ENCODE measurements around the gene RHOH. TPM values are rescaled to one million over a fixed set of nuclear protein-coding genes. Genes with fewer than 3 reads are reported as not detected.

The RHOH gene
- total and polyA plus RNA-seq, 9 of the 15 experiments (the other 6 are each of a cell fraction or from before 2014, with no cell fraction given), result 14.3 to 37.7 (median 23.2) TPM

DNA sequence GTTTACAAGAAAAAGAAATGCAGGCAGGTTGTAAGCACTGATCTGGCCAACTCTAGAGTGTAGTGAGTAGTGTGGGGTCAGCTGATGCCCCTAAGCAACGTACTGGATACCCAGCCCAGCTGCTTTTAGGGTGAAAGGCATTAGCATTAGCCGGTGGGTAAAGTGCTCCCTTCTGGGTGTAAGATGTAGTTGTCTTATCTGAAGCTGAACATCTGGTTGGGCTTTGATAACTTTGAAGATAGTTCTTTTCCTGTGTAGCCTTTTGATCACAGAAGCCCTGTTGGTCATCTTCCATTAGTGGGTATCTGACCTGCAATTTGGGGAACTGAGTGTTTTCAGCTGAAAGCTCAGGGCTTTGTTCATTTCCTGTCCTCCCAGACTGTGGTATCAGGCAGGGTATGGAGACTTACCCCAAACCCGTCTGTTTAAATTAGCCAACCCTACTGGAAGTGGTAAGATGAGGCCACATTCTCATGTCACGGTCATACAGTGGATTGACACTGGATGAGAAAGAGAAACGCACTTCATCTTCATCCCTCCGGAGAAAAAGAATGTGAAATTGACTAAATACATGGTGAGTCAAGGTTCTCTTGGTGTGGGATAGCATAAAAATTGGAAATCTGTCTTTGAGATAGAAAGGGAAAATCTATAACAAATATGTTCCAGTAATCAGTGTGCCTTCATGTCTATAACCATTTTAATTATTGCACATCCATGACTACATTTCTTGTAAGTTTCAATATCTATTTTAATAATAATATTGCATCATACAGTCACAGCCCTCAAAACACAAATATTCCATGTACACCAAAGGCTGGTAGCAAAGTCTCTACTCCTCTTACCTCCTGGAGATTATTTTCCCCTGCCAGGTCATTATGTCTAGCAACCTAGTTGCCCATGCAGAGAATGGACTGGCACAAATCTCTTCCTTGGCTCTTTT lies 8.7 kb downstream of the RHOH start (continued):
- TF ChIP-seq ZNF57 (CRISPR knock-in tag; IDR thresholded peaks at IDR 0.05), result no peak
- no peak for TF ChIP-seq EWSR1 (IDR thresholded peaks at IDR 0.05; ENCODE audit: borderline replicate concordance, low read depth, partially characterized antibody)
- TF ChIP-seq RBM34 (IDR thresholded peaks at IDR 0.05; ENCODE audit: borderline replicate concordance, insufficient read depth, low read length), result no peak
- TF ChIP-seq TFAP4 (CRISPR knock-in tag; IDR thresholded peaks at IDR 0.05; ENCODE audit: borderline replicate concordance), result peak; percentile 34; the same call in 1 of the 2 replicates
- TF ChIP-seq ZNF347 (CRISPR knock-in tag; IDR thresholded peaks at IDR 0.05; ENCODE audit: low read depth), result no peak
- TF ChIP-seq ARID2 (IDR thresholded peaks at IDR 0.05), result no peak
- no peak for TF ChIP-seq TRIM28 (IDR thresholded peaks at IDR 0.05)
- TF ChIP-seq PKNOX1 (IDR thresholded peaks at IDR 0.05), result peak; percentile 47; the same call in 1 of the 2 replicates
- TF ChIP-seq HNRNPL (IDR thresholded peaks at IDR 0.05; ENCODE audit: low read depth, low read length), result no peak
- TF ChIP-seq, protein P1, sequence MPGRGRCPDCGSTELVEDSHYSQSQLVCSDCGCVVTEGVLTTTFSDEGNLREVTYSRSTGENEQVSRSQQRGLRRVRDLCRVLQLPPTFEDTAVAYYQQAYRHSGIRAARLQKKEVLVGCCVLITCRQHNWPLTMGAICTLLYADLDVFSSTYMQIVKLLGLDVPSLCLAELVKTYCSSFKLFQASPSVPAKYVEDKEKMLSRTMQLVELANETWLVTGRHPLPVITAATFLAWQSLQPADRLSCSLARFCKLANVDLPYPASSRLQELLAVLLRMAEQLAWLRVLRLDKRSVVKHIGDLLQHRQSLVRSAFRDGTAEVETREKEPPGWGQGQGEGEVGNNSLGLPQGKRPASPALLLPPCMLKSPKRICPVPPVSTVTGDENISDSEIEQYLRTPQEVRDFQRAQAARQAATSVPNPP (IDR thresholded peaks at IDR 0.05; ENCODE audit: borderline replicate concordance, insufficient read depth, insufficient read length), result no peak
- peak in 1 of 2 experiments; percentile 21; a peak in 1 of 4 replicates for TF ChIP-seq KDM1A (IDR thresholded peaks at IDR 0.05)
- TF ChIP-seq KLF6 (CRISPR knock-in tag; IDR thresholded peaks at IDR 0.05; ENCODE audit: borderline replicate concordance), result no peak
- TF ChIP-seq, protein P2, sequence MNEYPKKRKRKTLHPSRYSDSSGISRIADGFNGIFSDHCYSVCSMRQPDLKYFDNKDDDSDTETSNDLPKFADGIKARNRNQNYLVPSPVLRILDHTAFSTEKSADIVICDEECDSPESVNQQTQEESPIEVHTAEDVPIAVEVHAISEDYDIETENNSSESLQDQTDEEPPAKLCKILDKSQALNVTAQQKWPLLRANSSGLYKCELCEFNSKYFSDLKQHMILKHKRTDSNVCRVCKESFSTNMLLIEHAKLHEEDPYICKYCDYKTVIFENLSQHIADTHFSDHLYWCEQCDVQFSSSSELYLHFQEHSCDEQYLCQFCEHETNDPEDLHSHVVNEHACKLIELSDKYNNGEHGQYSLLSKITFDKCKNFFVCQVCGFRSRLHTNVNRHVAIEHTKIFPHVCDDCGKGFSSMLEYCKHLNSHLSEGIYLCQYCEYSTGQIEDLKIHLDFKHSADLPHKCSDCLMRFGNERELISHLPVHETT (CRISPR knock-in tag; conservative IDR thresholded peaks at IDR 0.05 in 1 of 2, IDR thresholded peaks at IDR 0.05 in 1 of 2), result no peak; a peak in 1 of 4 replicates
- TF ChIP-seq, protein P3, sequence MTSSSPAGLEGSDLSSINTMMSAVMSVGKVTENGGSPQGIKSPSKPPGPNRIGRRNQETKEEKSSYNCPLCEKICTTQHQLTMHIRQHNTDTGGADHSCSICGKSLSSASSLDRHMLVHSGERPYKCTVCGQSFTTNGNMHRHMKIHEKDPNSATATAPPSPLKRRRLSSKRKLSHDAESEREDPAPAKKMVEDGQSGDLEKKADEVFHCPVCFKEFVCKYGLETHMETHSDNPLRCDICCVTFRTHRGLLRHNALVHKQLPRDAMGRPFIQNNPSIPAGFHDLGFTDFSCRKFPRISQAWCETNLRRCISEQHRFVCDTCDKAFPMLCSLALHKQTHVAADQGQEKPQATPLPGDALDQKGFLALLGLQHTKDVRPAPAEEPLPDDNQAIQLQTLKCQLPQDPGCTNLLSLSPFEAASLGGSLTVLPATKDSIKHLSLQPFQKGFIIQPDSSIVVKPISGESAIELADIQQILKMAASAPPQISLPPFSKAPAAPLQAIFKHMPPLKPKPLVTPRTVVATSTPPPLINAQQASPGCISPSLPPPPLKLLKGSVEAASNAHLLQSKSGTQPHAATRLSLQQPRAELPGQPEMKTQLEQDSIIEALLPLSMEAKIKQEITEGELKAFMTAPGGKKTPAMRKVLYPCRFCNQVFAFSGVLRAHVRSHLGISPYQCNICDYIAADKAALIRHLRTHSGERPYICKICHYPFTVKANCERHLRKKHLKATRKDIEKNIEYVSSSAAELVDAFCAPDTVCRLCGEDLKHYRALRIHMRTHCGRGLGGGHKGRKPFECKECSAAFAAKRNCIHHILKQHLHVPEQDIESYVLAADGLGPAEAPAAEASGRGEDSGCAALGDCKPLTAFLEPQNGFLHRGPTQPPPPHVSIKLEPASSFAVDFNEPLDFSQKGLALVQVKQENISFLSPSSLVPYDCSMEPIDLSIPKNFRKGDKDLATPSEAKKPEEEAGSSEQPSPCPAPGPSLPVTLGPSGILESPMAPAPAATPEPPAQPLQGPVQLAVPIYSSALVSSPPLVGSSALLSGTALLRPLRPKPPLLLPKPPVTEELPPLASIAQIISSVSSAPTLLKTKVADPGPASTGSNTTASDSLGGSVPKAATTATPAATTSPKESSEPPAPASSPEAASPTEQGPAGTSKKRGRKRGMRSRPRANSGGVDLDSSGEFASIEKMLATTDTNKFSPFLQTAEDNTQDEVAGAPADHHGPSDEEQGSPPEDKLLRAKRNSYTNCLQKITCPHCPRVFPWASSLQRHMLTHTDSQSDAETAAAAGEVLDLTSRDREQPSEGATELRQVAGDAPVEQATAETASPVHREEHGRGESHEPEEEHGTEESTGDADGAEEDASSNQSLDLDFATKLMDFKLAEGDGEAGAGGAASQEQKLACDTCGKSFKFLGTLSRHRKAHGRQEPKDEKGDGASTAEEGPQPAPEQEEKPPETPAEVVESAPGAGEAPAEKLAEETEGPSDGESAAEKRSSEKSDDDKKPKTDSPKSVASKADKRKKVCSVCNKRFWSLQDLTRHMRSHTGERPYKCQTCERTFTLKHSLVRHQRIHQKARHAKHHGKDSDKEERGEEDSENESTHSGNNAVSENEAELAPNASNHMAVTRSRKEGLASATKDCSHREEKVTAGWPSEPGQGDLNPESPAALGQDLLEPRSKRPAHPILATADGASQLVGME (CRISPR knock-in tag; IDR thresholded peaks at IDR 0.05), result no peak
- no peak for TF ChIP-seq ZNF174 (CRISPR knock-in tag; IDR thresholded peaks at IDR 0.05)
- TF ChIP-seq SIN3B (IDR thresholded peaks at IDR 0.05; ENCODE audit: low read depth), result no peak

Measured in K562 (cell line).